SK-N-SH treated with all-trans-retinoic acid at 6 μM for 48 hours (cell line): ENCODE results near the gene GAREM1.

Experiments used
- CSDC2 ChIP-seq: fragments of 250-450 bp; sonication (Bioruptor Pico); IDR thresholded peaks from 2 replicates; pipeline ENCODE4 v1.5.0; 2020; ENCODE audit warnings: mild to moderate bottlenecking, moderate library complexity
- ESRRG ChIP-seq: fragments of 250-450 bp; sonication (Bioruptor Pico); IDR thresholded peaks from 2 replicates; pipeline ENCODE4 v1.6.1; 2021; ENCODE audit warnings: mild to moderate bottlenecking
- ZC3H10 ChIP-seq: fragments of 250-450 bp; sonication (Bioruptor Pico); IDR thresholded peaks from 2 replicates; pipeline ENCODE4 v1.5.1; 2021; ENCODE audit warnings: mild to moderate bottlenecking, moderate library complexity
- ZNF70 ChIP-seq: fragments of 450-650 bp; formaldehyde crosslinking; IDR thresholded peaks from 2 replicates; pipeline ENCODE4 v1.5.0; 2020; ENCODE audit warnings: mild to moderate bottlenecking, moderate library complexity
- TF ChIP-seq, protein P1 (sequence below): fragments of 250-450 bp; sonication (Bioruptor Pico); IDR thresholded peaks from 2 replicates; pipeline ENCODE4 v1.5.1; 2020; ENCODE audit warnings: low read depth, mild to moderate bottlenecking, moderate library complexity

DNA sequence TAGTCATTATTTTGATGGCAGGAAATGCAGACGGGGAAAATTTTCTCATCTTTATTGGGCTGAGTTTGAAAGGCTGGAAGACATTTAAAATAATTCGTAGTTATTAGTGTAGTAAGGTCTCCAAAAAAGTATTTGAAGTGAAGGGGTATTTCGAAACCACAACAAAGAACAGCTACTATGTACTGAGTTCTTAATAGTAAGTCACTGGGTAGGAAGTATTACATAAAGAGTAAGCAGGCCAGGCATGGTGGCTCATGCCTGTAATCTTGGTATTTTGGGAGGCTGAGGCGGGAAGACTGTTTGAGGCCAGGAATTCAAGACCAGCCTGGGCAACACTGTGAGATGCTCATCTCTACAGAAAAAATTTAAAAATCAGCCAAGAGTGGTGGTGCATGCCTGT lies 167.3 kb downstream of the GAREM1 start:
- TF ChIP-seq, protein P1, sequence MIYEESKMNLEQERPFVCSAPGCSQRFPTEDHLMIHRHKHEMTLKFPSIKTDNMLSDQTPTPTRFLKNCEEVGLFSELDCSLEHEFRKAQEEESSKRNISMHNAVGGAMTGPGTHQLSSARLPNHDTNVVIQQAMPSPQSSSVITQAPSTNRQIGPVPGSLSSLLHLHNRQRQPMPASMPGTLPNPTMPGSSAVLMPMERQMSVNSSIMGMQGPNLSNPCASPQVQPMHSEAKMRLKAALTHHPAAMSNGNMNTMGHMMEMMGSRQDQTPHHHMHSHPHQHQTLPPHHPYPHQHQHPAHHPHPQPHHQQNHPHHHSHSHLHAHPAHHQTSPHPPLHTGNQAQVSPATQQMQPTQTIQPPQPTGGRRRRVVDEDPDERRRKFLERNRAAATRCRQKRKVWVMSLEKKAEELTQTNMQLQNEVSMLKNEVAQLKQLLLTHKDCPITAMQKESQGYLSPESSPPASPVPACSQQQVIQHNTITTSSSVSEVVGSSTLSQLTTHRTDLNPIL (CRISPR knock-in tag): no peak
- TF ChIP-seq ESRRG (CRISPR knock-in tag) (no peak), ZC3H10 (CRISPR knock-in tag) (no peak), ZNF70 (CRISPR knock-in tag) (no peak), CSDC2 (no peak)
